Ishikawa (cell line): Measurements from ENCODE around the gene PRSS37.

Source experiments
- CEBPB ChIP-seq: IDR thresholded peaks from 2 replicates; pipeline ENCODE4 v1.6.1; 2012
- EGR1 ChIP-seq: IDR thresholded peaks from 2 replicates; pipeline ENCODE4 v1.6.1; 2012
- EP300 ChIP-seq: IDR thresholded peaks from 2 replicates; pipeline ENCODE4 v1.6.1; 2012; ENCODE audit warnings: borderline replicate concordance
- FOXM1 ChIP-seq: IDR thresholded peaks from 2 replicates; pipeline ENCODE4 v1.6.1; 2012; ENCODE audit warnings: low read depth, borderline replicate concordance
- TCF12 ChIP-seq: IDR thresholded peaks from 2 replicates; pipeline ENCODE4 v1.6.1; 2012; ENCODE audit warnings: low read depth

PRSS37 gene

GRCh38 chr7:141788296-141788695 lies 53.0 kb downstream of the PRSS37 start:
- TF ChIP-seq TCF12 = no peak
- TF ChIP-seq EP300 = no peak
- TF ChIP-seq FOXM1 = no peak
- no peak for TF ChIP-seq CEBPB
- no peak for TF ChIP-seq EGR1
